Measurements from ENCODE around the gene PATL2. TPM values are rescaled to one million over a fixed set of nuclear protein-coding genes. Genes with fewer than 3 reads are reported as not detected.

Gene PATL2
- total and polyA plus RNA-seq, 2 donors (not counting 1 experiment from before 2014, with no cell fraction given), result 0.40 to 1.3 TPM

DNA sequence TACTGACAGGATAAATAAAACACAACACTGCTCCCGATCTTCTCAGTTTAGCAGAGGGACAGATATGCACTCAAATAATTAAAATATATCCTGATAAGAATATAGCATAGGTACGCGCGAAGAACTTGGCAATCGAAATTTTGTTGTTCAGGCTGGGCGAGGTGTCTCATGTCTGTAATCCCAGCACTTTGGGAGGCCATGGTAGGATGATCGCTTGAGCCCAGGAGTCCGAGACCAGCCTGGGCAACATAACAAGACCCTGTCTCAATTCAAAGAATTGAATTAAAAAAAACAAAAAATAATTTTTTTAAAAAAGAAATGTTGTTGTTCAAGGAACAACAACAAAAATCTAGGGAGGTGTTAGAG lies 7.8 kb upstream of the PATL2 start:
- H3K9me3 ChIP-seq (ENCODE audit: control insufficient read depth, insufficient read depth, low read depth, low read length), result no peaks in the 10 kb centered on the region
- H3K27me3 ChIP-seq (ENCODE audit: control insufficient read depth, insufficient read depth, low read length), result no peaks in the 10 kb centered on the region
- TF ChIP-seq, protein P1, sequence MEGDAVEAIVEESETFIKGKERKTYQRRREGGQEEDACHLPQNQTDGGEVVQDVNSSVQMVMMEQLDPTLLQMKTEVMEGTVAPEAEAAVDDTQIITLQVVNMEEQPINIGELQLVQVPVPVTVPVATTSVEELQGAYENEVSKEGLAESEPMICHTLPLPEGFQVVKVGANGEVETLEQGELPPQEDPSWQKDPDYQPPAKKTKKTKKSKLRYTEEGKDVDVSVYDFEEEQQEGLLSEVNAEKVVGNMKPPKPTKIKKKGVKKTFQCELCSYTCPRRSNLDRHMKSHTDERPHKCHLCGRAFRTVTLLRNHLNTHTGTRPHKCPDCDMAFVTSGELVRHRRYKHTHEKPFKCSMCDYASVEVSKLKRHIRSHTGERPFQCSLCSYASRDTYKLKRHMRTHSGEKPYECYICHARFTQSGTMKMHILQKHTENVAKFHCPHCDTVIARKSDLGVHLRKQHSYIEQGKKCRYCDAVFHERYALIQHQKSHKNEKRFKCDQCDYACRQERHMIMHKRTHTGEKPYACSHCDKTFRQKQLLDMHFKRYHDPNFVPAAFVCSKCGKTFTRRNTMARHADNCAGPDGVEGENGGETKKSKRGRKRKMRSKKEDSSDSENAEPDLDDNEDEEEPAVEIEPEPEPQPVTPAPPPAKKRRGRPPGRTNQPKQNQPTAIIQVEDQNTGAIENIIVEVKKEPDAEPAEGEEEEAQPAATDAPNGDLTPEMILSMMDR (conservative IDR thresholded peaks at IDR 0.05 in 1 of 2, IDR thresholded peaks at IDR 0.05 in 1 of 2; ENCODE audit: low read depth in 1 of 2, low read length in 2 of 2), result no peak
- no peak for TF ChIP-seq EZH2 (IDR thresholded peaks at IDR 0.05; ENCODE audit: low read length, missing control alignments)

DNA sequence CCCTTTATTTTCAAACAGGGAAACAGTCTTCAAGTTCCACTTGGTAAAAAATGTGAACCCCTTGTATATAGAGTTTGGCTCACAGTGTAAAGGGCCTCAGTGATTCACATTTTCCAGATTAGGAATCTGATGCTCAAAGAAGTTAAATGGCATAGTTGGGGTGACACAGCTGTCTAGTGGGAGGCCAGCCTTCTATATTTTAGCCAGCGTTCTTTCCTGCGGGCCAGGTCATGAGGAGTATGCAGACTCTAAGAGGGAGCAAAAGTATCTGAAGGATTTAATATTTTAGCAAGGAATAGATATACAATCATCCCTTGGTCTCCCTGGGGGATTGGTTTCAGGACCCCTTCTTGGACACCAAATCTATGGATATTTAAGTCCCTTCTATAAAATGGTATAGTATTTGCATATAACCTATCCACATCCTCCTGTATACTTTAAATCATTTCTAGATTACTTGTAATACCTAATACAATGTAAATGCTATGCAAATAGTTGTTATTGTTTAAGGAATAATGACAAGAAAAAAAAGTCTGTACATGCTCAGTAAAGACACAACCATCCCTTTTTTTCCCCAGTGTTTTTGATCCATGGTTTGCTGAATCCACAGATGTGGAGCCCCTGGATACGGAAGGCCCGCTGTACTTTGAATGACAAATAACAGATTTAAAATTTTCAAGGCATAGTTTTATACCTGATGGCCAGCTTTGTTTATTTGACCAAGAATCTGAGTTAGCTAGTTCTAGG lies 7.2 kb upstream of the PATL2 start:
- Histone ChIP-seq H4K20me1 (ENCODE audit: control insufficient read depth, extremely low read depth, insufficient read depth, low read length) (peaks cover 7% of the 10 kb centered on the region), H3K79me2 (ENCODE audit: control insufficient read depth, insufficient read depth, low read length) (peaks cover 30% of the 10 kb centered on the region), H3K9ac (ENCODE audit: insufficient read depth, low read length) (no peak overlapping the region), H3K9me3 (ENCODE audit: control insufficient read depth, insufficient read depth, low read depth, low read length) (no peaks in the 10 kb centered on the region), H3K4me2 (ENCODE audit: extremely low read depth, insufficient read depth, low read length) (no peak overlapping the region), H3K27me3 (ENCODE audit: control insufficient read depth, insufficient read depth, low read length) (no peaks in the 10 kb centered on the region), H2AFZ (ENCODE audit: low read length) (no peak overlapping the region), H3K4me1 (ENCODE audit: control insufficient read depth, extremely low read depth, insufficient read depth, low read length) (peaks cover 2% of the 10 kb centered on the region), H3K4me3 (replicated peaks in 1 of 4; ENCODE audit: control extremely low read depth in 1 of 4, insufficient read depth in 1 of 4, low read depth in 3 of 4, low read length in 4 of 4) (no peak overlapping the region), H3K27ac (ENCODE audit: insufficient read depth, low read length) (no peak overlapping the region), H3K36me3 (ENCODE audit: control insufficient read depth, insufficient read depth, low read length) (peaks cover 20% of the 10 kb centered on the region)
- TF ChIP-seq, protein P1 (conservative IDR thresholded peaks at IDR 0.05 in 1 of 2, IDR thresholded peaks at IDR 0.05 in 1 of 2; ENCODE audit: low read depth in 1 of 2, low read length in 2 of 2), result no peak
- TF ChIP-seq EZH2 (IDR thresholded peaks at IDR 0.05; ENCODE audit: low read length, missing control alignments), result no peak
- DNase-seq (ENCODE audit: low read depth in 2 of 2), result no peak

More for the DNA sequence above, 7.8 kb upstream of the PATL2 start:
- Histone ChIP-seq H3K27ac (ENCODE audit: insufficient read depth, low read length) (no peak overlapping the region), H3K4me1 (ENCODE audit: control insufficient read depth, extremely low read depth, insufficient read depth, low read length) (peaks cover 2% of the 10 kb centered on the region), H3K4me2 (ENCODE audit: extremely low read depth, insufficient read depth, low read length) (no peak overlapping the region), H3K36me3 (ENCODE audit: control insufficient read depth, insufficient read depth, low read length) (peaks cover 20% of the 10 kb centered on the region), H3K9ac (ENCODE audit: insufficient read depth, low read length) (no peak overlapping the region), H4K20me1 (ENCODE audit: control insufficient read depth, extremely low read depth, insufficient read depth, low read length) (peaks cover 7% of the 10 kb centered on the region), H3K79me2 (ENCODE audit: control insufficient read depth, insufficient read depth, low read length) (peaks cover 24% of the 10 kb centered on the region), H2AFZ (ENCODE audit: low read length) (no peak overlapping the region), H3K4me3 (replicated peaks in 1 of 4; ENCODE audit: control extremely low read depth in 1 of 4, insufficient read depth in 1 of 4, low read depth in 3 of 4, low read length in 4 of 4) (no peak overlapping the region)
- no peak for DNase-seq (ENCODE audit: low read depth in 2 of 2)

- peaks cover 20% of the 10 kb centered on the region for H3K36me3 ChIP-seq (ENCODE audit: control insufficient read depth, insufficient read depth, low read length)
- no peak for DNase-seq (ENCODE audit: low read depth in 2 of 2)
- no peak overlapping the region for H3K9ac ChIP-seq (ENCODE audit: insufficient read depth, low read length)
- peaks cover 2% of the 10 kb centered on the region for H3K4me1 ChIP-seq (ENCODE audit: control insufficient read depth, extremely low read depth, insufficient read depth, low read length)
- no peaks in the 10 kb centered on the region for H3K27me3 ChIP-seq (ENCODE audit: control insufficient read depth, insufficient read depth, low read length)
- H3K79me2 ChIP-seq (ENCODE audit: control insufficient read depth, insufficient read depth, low read length), result peaks cover 43% of the 10 kb centered on the region
- peaks cover 11% of the 10 kb centered on the region for H4K20me1 ChIP-seq (ENCODE audit: control insufficient read depth, extremely low read depth, insufficient read depth, low read length)
- no peak for TF ChIP-seq EZH2 (IDR thresholded peaks at IDR 0.05; ENCODE audit: low read length, missing control alignments)
- TF ChIP-seq, protein P1 (conservative IDR thresholded peaks at IDR 0.05 in 1 of 2, IDR thresholded peaks at IDR 0.05 in 1 of 2; ENCODE audit: low read depth in 1 of 2, low read length in 2 of 2), result no peak
- H3K4me2 ChIP-seq (ENCODE audit: extremely low read depth, insufficient read depth, low read length), result no peak overlapping the region
- H2AFZ ChIP-seq (ENCODE audit: low read length), result no peak overlapping the region
- H3K4me3 ChIP-seq (replicated peaks in 1 of 4; ENCODE audit: control extremely low read depth in 1 of 4, insufficient read depth in 1 of 4, low read depth in 3 of 4, low read length in 4 of 4), result no peak overlapping the region
- no peaks in the 10 kb centered on the region for H3K9me3 ChIP-seq (ENCODE audit: control insufficient read depth, insufficient read depth, low read depth, low read length)
- H3K27ac ChIP-seq (ENCODE audit: insufficient read depth, low read length), result no peak overlapping the region
Observed at GRCh38 chr15:44716983-44717602, 6.0 kb upstream of the PATL2 start.

Data from fibroblast of lung (primary cell).